T-cell (primary cell): Measurements from ENCODE around the gene MAGEB17. TPM values are rescaled to one million over a fixed set of nuclear protein-coding genes. Genes with fewer than 3 reads are reported as not detected.
"Not testable (repeated sequence)": the region's sequence is repeated elsewhere in the genome, so short reads cannot be mapped to it uniquely, and the experiment has no call there.

Experiments used
- ATAC-seq, 4 experiments: fragments of 200-7000 bp in 3 of 4; fragments of 150-1000 bp in 1 of 4; cut with Tn5 transposase; replicated peaks in 1 of 4; 1 replicate in 3 of 4; 2 replicates in 1 of 4; pipeline ENCODE4 v1.10.0; 2021; ENCODE audit warnings: moderate library complexity in 3 of 4, mild to moderate bottlenecking in 2 of 4, moderate number of reproducible peaks in 1 of 4
- CTCF ChIA-PET, 2 donors: fragments of 300-600 bp; sonication (Branson Sonifier 250); formaldehyde crosslinking; loops; one replicate each; lab custom pipeline; 2022; ENCODE audit warnings: antibody characterized with exemption in 2 of 2; lab: Charles Lee
- POLR2A ChIA-PET, 2 donors: fragments of 300-600 bp; sonication (Branson Sonifier 250); formaldehyde crosslinking; loops; one replicate each; lab custom pipeline; 2022; ENCODE audit warnings: antibody characterized with exemption in 2 of 2; lab: Charles Lee
- DNase-seq, 35 experiments: peaks; one replicate each; pipeline versions ENCODE4 v3.0.0 to v3.0.0-alpha.2; 2013 to 2023
- H3K27ac ChIP-seq: one replicate; pipeline ENCODE4 v1.5.1; 2013; ENCODE audit warnings: low read length
- H3K27me3 ChIP-seq, 2 experiments: replicated peaks in 1 of 2; 1 replicate in 1 of 2; 2 replicates in 1 of 2; pipeline versions ENCODE4 v1.6.1 to v1.7.0; 2013; ENCODE audit warnings: low read length in 1 of 2, mixed read lengths in 1 of 2; ENCODE audit not compliant: control insufficient read depth in 2 of 2, insufficient read depth in 2 of 2; ENCODE audit errors: extremely low read depth in 1 of 2
- H3K36me3 ChIP-seq, 2 donors: 1 replicate in 1 of 2; 2 replicates in 1 of 2; pipeline versions ENCODE4 v1.6.1 to v1.7.0; 2013; ENCODE audit warnings: low read length in 1 of 2; ENCODE audit not compliant: control insufficient read depth in 2 of 2, insufficient read depth in 1 of 2; ENCODE audit errors: extremely low read depth in 1 of 2
- H3K4me1 ChIP-seq, 2 experiments: 1 replicate in 1 of 2; 2 replicates in 1 of 2; pipeline versions ENCODE4 v1.6.1 to v1.7.0; 2013; ENCODE audit warnings: low read length in 2 of 2, mixed read lengths in 1 of 2; ENCODE audit not compliant: insufficient read depth in 2 of 2, control insufficient read depth in 1 of 2; ENCODE audit errors: extremely low read depth in 1 of 2
- H3K4me3 ChIP-seq, 2 donors: 1 replicate in 1 of 2; 2 replicates in 1 of 2; pipeline versions ENCODE4 v1.5.1 to v1.7.0; 2013; ENCODE audit warnings: mild to moderate bottlenecking in 2 of 2, low read length in 1 of 2, moderate library complexity in 1 of 2; ENCODE audit not compliant: control insufficient read depth in 1 of 2; ENCODE audit errors: extremely low read depth in 1 of 2
- H3K9me3 ChIP-seq: 2 replicates; pipeline ENCODE4 v1.7.0; 2013
- H3K27ac Mint-ChIP-seq, 2 donors: one replicate each; pipeline ENCODE4 v1.8.0; 2020 to 2021; ENCODE audit warnings: mild to moderate bottlenecking in 2 of 2, mixed read lengths in 2 of 2
- H3K27me3 Mint-ChIP-seq, 2 donors: one replicate each; pipeline ENCODE4 v1.8.0; 2021 to 2022; ENCODE audit warnings: mixed read lengths in 2 of 2
- H3K36me3 Mint-ChIP-seq: one replicate; pipeline ENCODE4 v1.8.0; 2021; ENCODE audit warnings: mixed read lengths
- H3K4me1 Mint-ChIP-seq, 3 donors: one replicate each; pipeline ENCODE4 v1.8.0; 2020 to 2022; ENCODE audit warnings: mixed read lengths in 3 of 3, mild to moderate bottlenecking in 1 of 3
- H3K4me3 Mint-ChIP-seq, 3 donors: one replicate each; pipeline ENCODE4 v1.8.0; 2020 to 2022; ENCODE audit warnings: mild to moderate bottlenecking in 3 of 3, mixed read lengths in 3 of 3, moderate library complexity in 3 of 3
- H3K9me3 Mint-ChIP-seq, 3 donors: one replicate each; pipeline ENCODE4 v1.8.0; 2020 to 2022; ENCODE audit warnings: mixed read lengths in 3 of 3
- WGBS: methylation state at CpG from one replicate; pipeline ENCODE4 v1.1.5; 2013; ENCODE audit warnings: missing lambda C conversion rate; ENCODE audit not compliant: insufficient coverage; 5-methylcytosine and 5-hydroxymethylcytosine counted together
- total RNA-seq, 35 experiments: library from RNA in 6 of 35; stranded (reverse) in 6 of 35; fragments of 120-200 nt in 1 of 35; gene quantifications; one replicate each; pipeline versions ENCODE4 v1.2.1 to v1.2.4 and lab custom pipeline; 2013 to 2026

Gene MAGEB17
- total RNA-seq, 5 donors from 2014 or later (not counting 1 experiment from before 2014, with no cell fraction given): not detected

- Histone ChIP-seq H3K4me1 (no peaks in the 10 kb centered on the region), H3K4me3 (no peak overlapping the region), H3K36me3 (no peaks in the 10 kb centered on the region), H3K27ac (no peak overlapping the region), H3K27me3 (no peaks in the 10 kb centered on the region), H3K9me3 (no peaks in the 10 kb centered on the region)
- CTCF ChIA-PET: no interaction called here
- Mint-ChIP-seq H3K9me3 (no peaks in the 10 kb centered on the region), H3K4me3 (no peak overlapping the region), H3K36me3 (no peaks in the 10 kb centered on the region), H3K4me1 (no peaks in the 10 kb centered on the region), H3K27ac (no peak overlapping the region), H3K27me3 (peaks cover 5 to 24% of the 10 kb centered on the region in 2 donors)
- ATAC-seq (no peak), DNase-seq (no peak)
- no CpG with 5 or more reads among the region's 2 CpGs for WGBS
- POLR2A ChIA-PET: no interaction called here
Observed at GRCh38 chrX:16177260-16177659, 10.0 kb downstream of the MAGEB17 start.

GRCh38 chrX:16183843-16184242 lies 16.6 kb downstream of the MAGEB17 start:
- H3K27me3 ChIP-seq, H3K4me1 ChIP-seq, H3K36me3 ChIP-seq, H3K9me3 ChIP-seq, H3K9me3 Mint-ChIP-seq, H3K27ac Mint-ChIP-seq, CTCF ChIA-PET, H3K4me3 Mint-ChIP-seq, H3K36me3 Mint-ChIP-seq, DNase-seq, H3K4me3 ChIP-seq, H3K27ac ChIP-seq, H3K4me1 Mint-ChIP-seq, ATAC-seq, POLR2A ChIA-PET: not testable (repeated sequence)
- H3K27me3 Mint-ChIP-seq: peaks cover 6 to 29% of the 10 kb centered on the region in 2 donors
- no CpG with 5 or more reads among the region's 10 CpGs for WGBS

GRCh38 chrX:16185725-16186136 lies 18.4 kb downstream of the MAGEB17 start:
- Mint-ChIP-seq H3K27me3 (peaks cover 4 to 23% of the 10 kb centered on the region in 2 donors), H3K27ac (no peak overlapping the region), H3K4me1 (no peaks in the 10 kb centered on the region), H3K4me3 (no peak overlapping the region), H3K36me3 (no peaks in the 10 kb centered on the region), H3K9me3 (no peaks in the 10 kb centered on the region)
- H3K27me3 ChIP-seq: no peaks in the 10 kb centered on the region
- no peak for ATAC-seq
- no peaks in the 10 kb centered on the region for H3K9me3 ChIP-seq
- H3K36me3 ChIP-seq: no peaks in the 10 kb centered on the region
- H3K4me1 ChIP-seq: no peaks in the 10 kb centered on the region
- H3K27ac ChIP-seq: no peak overlapping the region
- ChIA-PET CTCF (no interaction called here), POLR2A (no interaction called here)
- no peak overlapping the region for H3K4me3 ChIP-seq
- no CpG with 5 or more reads among the region's 2 CpGs for WGBS
- DNase-seq: no peak

GRCh38 chrX:16186380-16187007 lies 19.2 kb downstream of the MAGEB17 start:
- WGBS: no CpG with 5 or more reads among the region's 3 CpGs
- H3K27ac Mint-ChIP-seq: no peak overlapping the region
- H3K4me1 ChIP-seq: no peaks in the 10 kb centered on the region
- no peak overlapping the region for H3K4me3 Mint-ChIP-seq
- POLR2A ChIA-PET: interaction anchor here (0.5 to 0.7 kb wide), 2 partner anchors 25 to 52 kb away, joined by 3 to 11 read pairs; no protein-coding TSS in a partner anchor
- no peaks in the 10 kb centered on the region for H3K36me3 Mint-ChIP-seq
- no peaks in the 10 kb centered on the region for H3K27me3 ChIP-seq
- H3K36me3 ChIP-seq: no peaks in the 10 kb centered on the region
- peaks cover 4 to 23% of the 10 kb centered on the region in 2 donors for H3K27me3 Mint-ChIP-seq
- no peak for ATAC-seq
- CTCF ChIA-PET: interaction anchor here in 1 of 2 donors (0.6 kb wide), 1 partner anchor 466 kb away, joined by 4 read pairs; no protein-coding TSS in a partner anchor
- no peaks in the 10 kb centered on the region for H3K4me1 Mint-ChIP-seq
- H3K9me3 ChIP-seq: no peaks in the 10 kb centered on the region
- H3K9me3 Mint-ChIP-seq: no peaks in the 10 kb centered on the region
- no peak overlapping the region for H3K27ac ChIP-seq
- no peak for DNase-seq
- H3K4me3 ChIP-seq: no peak overlapping the region

GRCh38 chrX:16187024-16187760 lies 19.9 kb downstream of the MAGEB17 start:
- no peaks in the 10 kb centered on the region for H3K9me3 Mint-ChIP-seq
- no CpG with 5 or more reads among the region's 4 CpGs for WGBS
- no peak overlapping the region for H3K4me3 ChIP-seq
- H3K9me3 ChIP-seq: no peaks in the 10 kb centered on the region
- H3K27ac Mint-ChIP-seq: no peak overlapping the region
- POLR2A ChIA-PET: interaction anchor here in 1 of 2 donors (0.7 kb wide), 1 partner anchor 51 kb away, joined by 3 read pairs; no protein-coding TSS in a partner anchor
- DNase-seq: no peak
- no peaks in the 10 kb centered on the region for H3K27me3 ChIP-seq
- H3K27me3 Mint-ChIP-seq: peaks cover 4 to 16% of the 10 kb centered on the region in 2 donors
- no peaks in the 10 kb centered on the region for H3K36me3 ChIP-seq
- no peak for ATAC-seq
- no peaks in the 10 kb centered on the region for H3K4me1 ChIP-seq
- no peaks in the 10 kb centered on the region for H3K36me3 Mint-ChIP-seq
- CTCF ChIA-PET: interaction anchor here in 1 of 2 donors (0.7 kb wide), 1 partner anchor 835 kb away, joined by 3 read pairs; no protein-coding TSS in a partner anchor
- H3K4me3 Mint-ChIP-seq: no peak overlapping the region
- no peak overlapping the region for H3K27ac ChIP-seq
- no peaks in the 10 kb centered on the region for H3K4me1 Mint-ChIP-seq

GRCh38 chrX:16188687-16189086 lies 21.4 kb downstream of the MAGEB17 start:
- Mint-ChIP-seq H3K36me3 (no peaks in the 10 kb centered on the region), H3K4me3 (no peak overlapping the region), H3K4me1 (no peaks in the 10 kb centered on the region), H3K27me3 (peaks cover 3 to 8% of the 10 kb centered on the region in 2 donors), H3K27ac (no peak overlapping the region), H3K9me3 (no peaks in the 10 kb centered on the region)
- H3K4me3 ChIP-seq: no peak overlapping the region
- WGBS: no CpG with 5 or more reads among the region's 1 CpG
- H3K27me3 ChIP-seq: no peaks in the 10 kb centered on the region
- ChIA-PET POLR2A (no interaction called here), CTCF (no interaction called here)
- H3K36me3 ChIP-seq: no peaks in the 10 kb centered on the region
- H3K27ac ChIP-seq: no peak overlapping the region
- H3K9me3 ChIP-seq: no peaks in the 10 kb centered on the region
- ATAC-seq (no peak), DNase-seq (no peak)
- H3K4me1 ChIP-seq: no peaks in the 10 kb centered on the region
